Aorta (tissue), 4 donors: ENCODE data around the gene CASP5. TPM values are rescaled to one million over a fixed set of nuclear protein-coding genes. Genes with fewer than 3 reads are reported as not detected.

Source experiments
- polyA plus RNA-seq, 2 donors: library from polyadenylated mRNA; stranded (reverse); fragments of 200-250 nt; gene quantifications; one replicate each; pipeline ENCODE4 v1.2.3, GENCODE V29; 2013
- total RNA-seq, 2 donors: library from RNA; stranded (reverse); fragmentation: NEBNext Ultra II Directional; extraction: Animal tissue kit (Norgen Biotek cat#: 25700); gene quantifications; one replicate each; pipeline ENCODE4 v1.2.1, GENCODE V29; 2021
- donor health status: healthy with polysubstance abuse.
- donor health status: Bipolar disorder and iron deficiency.
- donor health status: DM: no; HTN: no; CAD: no.
- donor health status: DM: yes; HTN: yes; CAD: no.

Gene CASP5
- total and polyA plus RNA-seq, 4 donors, result 0.88 to 2.0 (median 0.88) TPM; not detected in 1

Other genes starting within 250 kb of the CASP5 start
- gene CASP12, start 124.7 kb downstream of the CASP5 start, total RNA-seq, result 1 to 10 TPM; 2.6 to 5.0 TPM
- 1 to 10 TPM; 2.4 to 5.0 TPM for gene CASP12, start 124.7 kb downstream of the CASP5 start, polyA plus RNA-seq
- gene CASP4, start 54.6 kb downstream of the CASP5 start, total RNA-seq, result 100 to 1,000 TPM in 1 of 2 donors, 10 to 100 TPM in 1; 55.5 to 103 TPM
- gene CASP4, start 54.6 kb downstream of the CASP5 start, polyA plus RNA-seq, result 10 to 100 TPM; 33.6 to 59.6 TPM
- gene CASP1, start 12.0 kb upstream of the CASP5 start, total RNA-seq, result 10 to 100 TPM; 18.8 to 32.7 TPM
- 10 to 100 TPM; 11.5 to 32.1 TPM for gene CASP1, start 12.0 kb upstream of the CASP5 start, polyA plus RNA-seq
- gene CARD16, start 22.2 kb upstream of the CASP5 start, total RNA-seq, result 10 to 100 TPM; 11.8 to 30.6 TPM
- gene CARD16, start 22.2 kb upstream of the CASP5 start, polyA plus RNA-seq, result 10 to 100 TPM; 16.1 to 23.3 TPM
- not detected for gene CARD18, start 116.6 kb upstream of the CASP5 start, total RNA-seq
- not detected for gene CARD18, start 116.6 kb upstream of the CASP5 start, polyA plus RNA-seq